Left hindlimb (tissue), 1 donor: ENCODE data around the gene GGT1.
A peak's percentile ranks its signal among the peaks of the same experiment; 100 is the strongest.

Source experiments
- DNase-seq: peaks from one replicate; pipeline ENCODE4 v3.0.0-alpha.2; 2018

The GGT1 gene

DNA sequence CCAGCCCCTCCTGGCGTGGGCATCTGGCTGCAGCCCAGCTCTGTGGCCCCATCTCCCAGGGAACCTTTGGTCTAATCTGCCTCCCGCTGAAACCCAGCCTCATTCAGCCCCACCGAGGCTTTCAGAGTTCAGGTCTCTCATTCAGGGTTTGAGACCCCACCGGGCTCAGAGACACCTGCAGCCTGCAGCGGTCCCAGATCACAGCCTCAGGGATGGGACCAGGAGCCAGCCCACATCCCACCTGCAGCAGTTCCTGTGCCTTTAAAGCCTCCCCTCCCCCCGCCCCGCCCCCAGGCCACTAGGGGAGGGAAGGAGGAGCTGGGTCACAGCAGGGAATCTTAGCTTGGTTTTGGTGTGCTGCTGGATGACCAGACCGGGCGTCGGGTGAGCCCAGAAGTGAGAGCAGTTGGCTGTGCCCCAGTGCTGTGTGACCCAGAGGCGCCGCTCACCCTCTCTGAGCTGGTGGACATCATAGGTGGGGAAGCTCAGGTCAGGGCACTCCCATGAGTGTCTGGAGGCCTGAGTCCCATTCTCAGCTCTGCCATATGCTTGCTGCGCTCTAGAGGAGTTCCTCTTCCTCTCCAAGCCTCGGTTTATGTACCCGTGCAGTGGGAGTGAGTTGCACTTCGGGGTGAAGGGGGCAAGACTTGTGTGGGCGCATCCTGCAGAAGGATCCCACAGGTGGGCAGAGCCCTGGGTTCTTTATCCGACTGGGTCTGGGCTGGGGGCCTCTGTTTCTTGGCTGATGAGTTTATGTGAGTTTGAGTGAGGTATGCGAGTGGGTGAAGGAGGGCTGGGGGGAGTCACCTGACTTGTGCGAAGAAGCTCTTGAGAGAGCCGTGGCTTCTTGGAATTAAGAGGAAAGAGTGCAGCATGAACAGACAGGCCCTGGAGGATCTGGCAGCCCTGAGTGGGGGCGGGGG lies at the start of gene GGT1:
TSS of gene GGT1 (plus strand) at position 347 of the 923 bp plus-strand sequence. CDS start 7,889 bp downstream, outside the sequence.
- peak; percentile 29 for DNase-seq

DNA sequence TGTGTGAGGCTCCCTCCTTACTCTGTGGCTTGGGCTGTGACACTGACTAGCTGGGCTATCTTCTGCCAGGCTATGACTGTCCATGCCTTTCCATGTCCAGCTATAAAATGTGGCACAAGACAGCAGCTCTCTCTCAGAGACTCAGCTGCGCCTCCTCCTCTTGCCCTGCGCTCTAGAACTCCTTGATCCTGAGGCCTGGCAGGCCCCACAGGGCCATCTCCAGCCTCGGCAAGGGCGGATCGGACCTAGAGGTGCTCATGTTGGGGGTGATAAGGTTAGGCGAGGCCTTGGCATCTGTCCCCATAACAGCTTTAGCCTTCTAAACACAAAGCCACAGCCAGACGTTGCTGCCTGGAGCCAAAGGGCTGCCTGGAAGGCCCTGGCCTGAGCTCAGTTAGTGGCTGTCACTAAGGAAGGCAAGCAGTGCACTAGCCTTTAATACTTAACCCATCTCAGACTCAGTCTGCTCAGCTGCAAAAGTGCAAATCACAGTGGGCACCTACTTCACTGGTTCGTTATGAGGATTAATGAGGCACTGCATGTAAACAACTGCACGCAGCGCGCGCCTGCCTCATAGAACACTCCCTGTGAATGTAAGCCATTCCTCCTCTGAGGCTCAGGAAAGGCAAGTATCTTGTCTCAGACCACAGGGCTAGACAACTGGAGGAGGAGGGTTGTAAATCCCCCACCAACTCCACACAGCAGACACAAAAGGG lies 49.2 kb upstream of the GGT1 start:
- no peak for DNase-seq

DNA sequence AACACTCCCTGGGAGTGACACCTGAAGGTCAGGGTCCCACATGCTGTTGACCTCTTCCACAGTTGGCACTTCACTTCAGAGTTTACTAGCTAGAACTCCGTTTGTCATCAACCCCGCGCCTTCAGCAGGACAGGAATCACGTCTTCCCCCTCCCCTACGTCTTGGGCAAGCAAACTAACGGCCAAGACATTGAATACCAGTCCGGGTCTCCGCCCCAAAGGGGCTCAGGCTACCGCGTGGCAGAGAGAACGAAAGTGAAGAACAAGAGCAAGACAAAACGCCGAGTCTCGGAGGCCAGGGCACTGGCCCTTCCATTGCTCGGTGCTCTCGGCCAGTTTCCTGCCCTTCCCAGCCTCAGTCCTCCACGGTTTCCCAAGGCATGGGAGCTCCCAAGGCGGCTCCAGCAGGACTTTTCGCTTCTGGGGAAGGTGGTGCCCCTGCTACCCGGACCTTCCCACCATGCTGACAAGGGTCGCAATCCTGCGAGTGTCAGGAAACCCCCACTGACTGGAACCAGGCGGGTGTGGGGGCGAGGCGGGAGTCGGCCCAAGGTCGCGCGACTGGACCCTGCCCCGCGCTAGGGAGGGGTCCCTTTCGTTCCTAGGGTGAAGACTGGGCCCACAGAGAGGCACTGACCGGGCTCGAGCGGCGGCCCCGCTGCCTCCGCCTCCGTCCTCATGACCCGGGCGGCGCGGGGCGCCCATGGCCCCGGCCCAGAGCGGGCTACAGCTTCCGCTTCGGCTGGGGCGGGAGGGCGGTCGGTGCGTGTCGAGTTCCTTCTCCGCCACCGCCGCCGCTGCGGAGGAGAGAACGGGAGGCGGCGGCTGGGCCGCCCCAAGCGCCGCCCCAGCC lies 48.5 kb upstream of the GGT1 start, which contains the start of gene GUCD1:
TSS of gene GUCD1 (minus strand) at position 826 of the 852 bp plus-strand sequence. CDS start at position 679, 147 bp downstream.
- DNase-seq = peak; percentile 48

- DNase-seq = peak; percentile 100
These were observed 47.6 kb upstream of the GGT1 start, which contains the start of gene SNRPD3 for GRCh38 chr22:24555165-24556039. SNRPD3 (plus strand) TSS chr22:24555999; CDS start chr22:24557675, 1,676 bp downstream.

DNA sequence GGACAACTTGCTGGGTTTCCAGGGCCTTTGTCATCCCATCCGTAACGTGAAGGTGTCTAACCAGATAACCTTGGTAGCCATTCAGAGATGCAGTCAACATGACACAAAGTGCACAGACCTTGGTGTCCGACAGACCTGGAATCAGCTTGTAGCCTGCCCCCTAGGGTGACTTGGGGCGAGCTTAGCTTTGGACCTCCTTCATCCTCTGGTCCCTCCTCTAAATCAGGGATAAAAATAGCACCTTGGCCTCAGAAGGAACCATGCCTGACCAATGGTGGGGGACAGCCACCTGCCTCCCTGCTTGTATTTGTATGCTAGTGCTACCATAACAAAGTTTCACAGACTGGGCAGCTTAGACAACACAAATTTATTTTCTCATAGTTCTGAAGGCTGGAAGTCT lies 43.5 kb upstream of the GGT1 start:
- DNase-seq = no peak

DNA sequence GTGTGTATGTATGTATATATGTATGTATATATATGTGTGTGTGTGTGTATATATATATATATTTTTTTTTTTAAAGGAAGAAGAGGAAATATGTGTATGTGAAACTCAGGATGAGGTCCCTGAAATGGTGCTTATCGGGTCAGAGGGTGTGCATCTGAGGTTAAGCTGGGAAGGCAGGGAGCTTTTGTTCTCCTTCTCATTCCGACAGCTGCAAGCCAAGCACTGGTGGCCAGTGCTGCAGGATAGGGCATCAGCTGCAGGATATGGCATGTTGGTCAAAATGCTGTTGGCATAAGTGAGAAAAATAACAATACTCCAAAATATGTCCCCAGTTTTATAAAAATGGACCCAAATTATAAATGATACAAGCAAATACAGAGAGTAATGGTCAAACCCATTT lies 39.7 kb upstream of the GGT1 start:
- DNase-seq = no peak

DNA sequence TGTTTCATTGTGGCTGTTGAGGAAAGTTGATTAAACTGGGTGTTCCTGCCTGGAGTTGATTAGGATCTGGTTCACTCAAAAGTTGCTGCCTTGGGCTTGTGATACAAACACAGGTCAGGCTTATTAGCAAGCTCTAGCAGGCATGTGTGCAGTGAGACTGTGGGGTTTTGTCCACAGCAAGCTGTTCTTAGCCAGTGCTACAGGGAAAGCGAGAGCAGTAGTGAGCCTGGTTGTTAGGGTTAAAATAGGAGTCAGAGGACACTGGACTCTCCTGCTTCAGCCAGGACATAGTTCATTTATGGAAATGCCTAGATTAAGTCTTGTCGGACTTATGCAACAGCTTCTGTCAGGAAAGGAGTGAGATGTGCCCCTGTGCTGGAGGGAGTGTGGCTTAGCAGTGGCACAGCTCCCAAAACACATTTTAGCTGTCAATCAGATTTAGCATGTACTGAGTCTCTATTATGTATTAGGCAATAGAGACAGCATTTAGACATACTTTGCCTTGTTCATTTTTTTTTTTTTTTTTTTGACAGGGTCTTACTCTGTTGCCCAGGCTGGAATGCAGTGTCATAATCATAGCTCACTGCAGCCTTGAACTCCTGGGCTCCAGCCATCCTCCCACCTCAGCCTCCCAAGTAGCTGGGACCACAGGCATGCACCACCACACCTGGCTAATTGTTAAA lies 38.5 kb upstream of the GGT1 start:
- no peak for DNase-seq

DNA sequence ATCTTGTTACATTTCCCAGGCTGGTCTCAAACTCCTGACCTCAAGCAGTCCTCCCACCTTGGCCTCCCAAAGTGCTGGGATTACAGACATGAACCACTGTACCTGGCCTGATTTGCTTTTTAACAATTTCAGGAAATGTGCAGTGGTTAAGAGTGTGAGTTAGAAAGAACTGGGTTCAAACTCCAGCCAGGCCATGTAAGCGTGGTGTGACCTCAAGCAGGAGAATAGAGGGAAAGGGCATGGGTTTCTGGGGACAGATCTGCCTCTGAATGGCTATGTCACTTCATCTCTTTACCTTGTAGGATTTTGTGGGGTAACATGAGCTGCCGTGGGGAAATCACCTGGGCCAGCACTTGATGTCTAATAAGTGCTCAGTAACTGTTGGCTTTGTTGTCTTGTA lies 37.9 kb upstream of the GGT1 start:
- no peak for DNase-seq

- no peak for DNase-seq
These were observed 36.0 kb upstream of the GGT1 start for GRCh38 chr22:24566899-24567511.

DNA sequence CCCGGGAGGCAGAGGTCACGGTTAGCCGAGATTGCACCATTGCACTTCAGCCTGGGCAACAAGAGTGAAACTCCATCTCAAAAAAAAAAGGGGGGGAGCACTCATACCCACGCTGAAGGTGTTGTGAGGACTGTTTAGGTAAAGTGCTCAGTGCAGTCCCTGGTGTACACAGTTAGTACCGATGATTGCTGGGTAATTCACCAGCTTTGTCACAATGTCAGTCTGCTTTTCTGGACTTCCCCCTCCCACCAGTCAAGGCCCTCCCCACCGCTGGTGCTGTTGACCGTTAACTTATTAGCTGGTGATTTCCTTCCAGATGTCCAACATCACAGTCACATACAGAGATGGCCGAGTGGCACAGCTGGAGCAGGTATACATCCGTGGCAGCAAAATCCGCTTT lies 35.3 kb upstream of the GGT1 start:
- DNase-seq = no peak

GRCh38 chr22:24571266-24571665 lies 31.7 kb upstream of the GGT1 start:
- DNase-seq = no peak

GRCh38 chr22:24576778-24577177 lies 26.2 kb upstream of the GGT1 start:
- DNase-seq = no peak

- DNase-seq = no peak
These were observed 24.4 kb upstream of the GGT1 start for GRCh38 chr22:24578355-24579257.

DNA sequence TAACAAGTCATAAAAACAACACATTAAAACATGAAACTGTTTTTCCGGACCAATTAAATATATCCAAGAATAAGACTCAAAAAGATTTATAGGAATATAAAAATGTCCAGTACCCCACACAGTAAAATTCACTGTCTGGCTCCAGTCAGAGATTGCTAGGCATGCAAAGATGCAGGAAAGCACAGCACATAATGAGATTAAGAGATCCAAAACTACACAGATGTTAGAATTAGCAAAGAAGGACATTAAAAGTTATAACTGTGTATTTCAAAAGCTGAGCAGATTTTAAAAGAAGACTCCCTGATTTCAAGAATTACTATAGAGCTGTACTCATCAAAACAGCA lies 23.8 kb upstream of the GGT1 start:
- no peak for DNase-seq

GRCh38 chr22:24580276-24580675 lies 22.7 kb upstream of the GGT1 start:
- DNase-seq = no peak

DNA sequence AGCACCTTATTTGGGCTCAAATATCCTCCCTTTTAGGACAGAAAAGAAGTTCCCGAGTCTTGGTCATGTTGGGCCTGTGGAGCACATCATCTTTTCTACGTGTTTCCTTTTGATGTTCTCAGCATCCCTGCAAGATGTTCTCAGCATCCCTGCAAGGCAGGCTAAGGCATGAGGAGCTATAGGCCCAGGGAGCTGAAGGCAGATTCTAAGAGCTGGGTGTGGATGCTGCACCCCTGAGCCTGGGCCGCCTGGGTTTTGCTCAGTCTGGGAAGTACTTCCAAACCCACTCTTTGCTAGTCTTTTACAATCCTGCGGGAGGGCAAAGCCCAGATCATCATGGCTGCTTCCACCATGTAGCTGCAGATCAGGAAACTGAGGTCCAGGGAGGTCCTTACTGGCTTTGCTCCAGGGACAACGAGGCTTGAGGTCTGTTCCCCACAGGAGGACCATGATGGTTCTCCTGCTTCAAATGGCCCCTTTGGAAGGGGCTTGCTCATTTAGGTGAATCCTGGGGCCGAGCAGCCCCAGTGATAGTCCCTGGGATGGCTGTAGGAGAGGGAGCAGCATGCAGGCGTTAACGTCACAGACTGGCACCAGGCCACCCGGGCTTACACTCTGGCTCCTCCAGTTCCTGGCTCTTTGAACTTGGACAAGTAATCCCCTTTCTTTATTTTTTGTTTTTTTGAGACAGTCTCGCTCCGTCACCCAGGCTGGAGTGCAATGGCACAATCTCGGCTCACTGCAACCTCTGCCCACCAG lies 20.8 kb upstream of the GGT1 start:
- DNase-seq = no peak

- DNase-seq = no peak
These were observed 19.5 kb upstream of the GGT1 start for GRCh38 chr22:24583221-24584165.
